ENCODE data around the gene MAP3K15. TPM values are rescaled to one million over a fixed set of nuclear protein-coding genes. Genes with fewer than 3 reads are reported as not detected.

MAP3K15 gene
- 0.68 TPM for polyA plus RNA-seq (ENCODE audit: insufficient read length)

GRCh38 chrX:19514791-19515614, at the start of gene MAP3K15:
TSS of gene MAP3K15 (minus strand) at chrX:19515508. CDS start at chrX:19515261, 247 bp downstream.
- no peak for DNase-seq (ENCODE audit: low read depth)

- no peak for DNase-seq (ENCODE audit: low read depth)
Measured at GRCh38 chrX:19564606-19565005, 49.3 kb upstream of the MAP3K15 start.

GRCh38 chrX:19563746-19564145, 48.4 kb upstream of the MAP3K15 start:
- DNase-seq (ENCODE audit: low read depth), result no peak

- DNase-seq (ENCODE audit: low read depth), result no peak
Measured at GRCh38 chrX:19563327-19563726, 48.0 kb upstream of the MAP3K15 start.

- no peak for DNase-seq (ENCODE audit: low read depth)
Measured at GRCh38 chrX:19560611-19561010, 45.3 kb upstream of the MAP3K15 start.

GRCh38 chrX:19557822-19558221, 42.5 kb upstream of the MAP3K15 start:
- DNase-seq (ENCODE audit: low read depth), result no peak

- no peak for DNase-seq (ENCODE audit: low read depth)
Measured at GRCh38 chrX:19556202-19556601, 40.9 kb upstream of the MAP3K15 start.

- DNase-seq (ENCODE audit: low read depth), result no peak
Measured at GRCh38 chrX:19555683-19556082, 40.4 kb upstream of the MAP3K15 start.

- no peak for DNase-seq (ENCODE audit: low read depth)
Measured at GRCh38 chrX:19555236-19555635, 39.9 kb upstream of the MAP3K15 start.

GRCh38 chrX:19554786-19555185, 39.5 kb upstream of the MAP3K15 start:
- DNase-seq (ENCODE audit: low read depth), result no peak

GRCh38 chrX:19552793-19553192, 37.5 kb upstream of the MAP3K15 start:
- DNase-seq (ENCODE audit: low read depth), result no peak

- no peak for DNase-seq (ENCODE audit: low read depth)
Measured at GRCh38 chrX:19549838-19550237, 34.5 kb upstream of the MAP3K15 start.

GRCh38 chrX:19548934-19549333, 33.6 kb upstream of the MAP3K15 start:
- DNase-seq (ENCODE audit: low read depth), result no peak

- no peak for DNase-seq (ENCODE audit: low read depth)
Measured at GRCh38 chrX:19548279-19548678, 33.0 kb upstream of the MAP3K15 start.

GRCh38 chrX:19545651-19546050, 30.3 kb upstream of the MAP3K15 start:
- no peak for DNase-seq (ENCODE audit: low read depth)

GRCh38 chrX:19544693-19545305, 29.5 kb upstream of the MAP3K15 start:
- peak; percentile 36 for DNase-seq (ENCODE audit: low read depth)

GRCh38 chrX:19543951-19544381, 28.7 kb upstream of the MAP3K15 start:
- DNase-seq (ENCODE audit: low read depth), result no peak

- no peak for DNase-seq (ENCODE audit: low read depth)
Measured at GRCh38 chrX:19543020-19543715, 27.9 kb upstream of the MAP3K15 start.

GRCh38 chrX:19541931-19542330, 26.6 kb upstream of the MAP3K15 start:
- DNase-seq (ENCODE audit: low read depth), result no peak

- DNase-seq (ENCODE audit: low read depth), result no peak
Measured at GRCh38 chrX:19541196-19541595, 25.9 kb upstream of the MAP3K15 start.

GRCh38 chrX:19540076-19540475, 24.8 kb upstream of the MAP3K15 start:
- DNase-seq (ENCODE audit: low read depth), result no peak

- DNase-seq (ENCODE audit: low read depth), result no peak
Measured at GRCh38 chrX:19539665-19540064, 24.4 kb upstream of the MAP3K15 start.

- no peak for DNase-seq (ENCODE audit: low read depth)
Measured at GRCh38 chrX:19535476-19535875, 20.2 kb upstream of the MAP3K15 start.

Data from forelimb muscle (tissue), 1 donor.